GM18867 (cell line): ENCODE results near the gene ABLIM1.

ENCODE experiments used
- ATAC-seq: cut with Tn5 transposase; IDR thresholded peaks from one replicate; pipeline ENCODE4 v1.9.1; 2021; ENCODE audit warnings: mild to moderate bottlenecking, moderate library complexity; ENCODE audit not compliant: unreplicated experiment

ABLIM1 gene

DNA sequence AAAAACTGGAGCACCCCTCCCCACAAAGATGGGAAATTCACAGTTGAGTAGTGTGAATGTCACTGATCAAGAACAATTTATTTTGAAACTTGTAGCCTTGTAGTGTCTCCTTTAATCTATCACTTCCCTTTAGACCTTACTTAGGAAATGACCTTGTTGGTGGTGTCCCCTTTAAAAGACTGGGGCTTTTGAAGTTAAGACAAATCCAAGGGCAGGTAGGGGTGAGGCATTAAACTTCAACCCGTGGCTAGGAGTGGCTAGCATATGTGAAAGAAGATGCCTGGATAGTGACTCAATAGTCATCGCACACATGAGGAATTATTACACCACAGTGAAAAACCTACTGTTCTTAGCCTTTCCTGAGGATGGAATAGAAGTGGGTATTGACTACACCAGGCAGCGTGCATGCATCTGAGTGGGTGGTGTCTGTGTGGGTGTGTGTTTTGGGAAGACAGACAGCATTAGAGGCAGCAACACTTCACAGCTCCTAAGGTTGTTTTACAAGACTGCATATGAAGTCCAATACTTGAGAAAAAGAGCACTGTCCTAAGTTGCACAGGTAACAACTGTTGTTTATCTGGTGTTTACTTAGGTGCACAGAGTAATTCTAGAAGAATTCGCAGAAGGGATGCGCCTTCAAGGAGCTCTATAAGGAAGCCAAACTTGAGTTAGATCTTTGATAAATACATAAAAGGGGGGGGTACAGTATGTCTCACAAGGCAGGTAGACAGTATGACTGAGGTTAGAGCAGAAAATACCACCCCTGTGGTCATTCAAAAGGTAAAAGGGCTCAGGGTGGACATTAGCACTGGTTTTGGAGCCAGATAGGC lies 32.9 kb downstream of the ABLIM1 start:
- ATAC-seq: no peak

DNA sequence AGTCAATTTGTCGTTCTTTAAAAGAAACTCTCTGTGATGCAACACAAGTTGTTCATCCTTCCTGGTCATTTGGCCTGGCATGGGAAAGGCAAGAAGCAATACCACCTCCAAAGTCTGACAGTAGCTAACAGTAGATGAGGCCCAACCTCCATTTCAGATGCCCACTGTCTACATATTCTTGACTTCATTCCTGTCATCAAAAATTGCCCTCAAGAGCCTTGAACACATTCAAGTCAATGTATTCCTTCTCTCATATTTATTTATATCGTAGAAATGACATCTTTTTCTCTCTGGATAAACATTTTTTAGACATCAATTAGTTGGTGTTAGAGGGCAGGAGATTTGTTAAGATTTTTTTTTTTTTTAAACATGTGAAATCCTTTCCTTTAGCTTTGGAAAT lies 33.7 kb downstream of the ABLIM1 start:
- no peak for ATAC-seq

DNA sequence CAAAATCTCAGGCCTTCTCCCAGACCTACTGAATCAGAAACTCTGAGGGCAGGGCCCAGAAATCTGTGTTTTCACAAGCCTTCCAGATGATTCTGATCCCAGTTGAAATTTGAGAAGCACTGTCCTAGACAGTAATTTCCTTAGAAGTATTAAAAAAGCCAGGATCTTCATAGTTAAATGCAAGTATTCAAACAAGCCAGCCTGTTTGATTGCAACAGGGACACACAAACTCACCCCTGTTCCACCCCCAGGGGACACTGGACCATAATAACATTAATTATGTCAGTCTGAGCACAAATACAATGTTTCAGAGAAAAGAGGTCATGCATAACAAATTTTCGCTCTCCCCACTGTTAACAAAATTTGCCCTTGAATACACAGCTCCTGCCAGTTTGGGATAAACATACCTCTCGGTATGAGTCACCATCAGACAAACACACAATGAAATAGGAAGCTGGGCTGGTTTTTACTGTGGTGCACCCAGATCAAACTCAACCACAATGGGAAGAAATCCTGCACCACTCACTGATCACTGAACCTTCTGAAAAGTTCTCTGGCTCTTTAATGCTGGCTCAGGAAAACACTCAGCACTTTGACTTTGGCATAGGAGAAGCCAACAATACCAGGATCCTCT lies 34.3 kb downstream of the ABLIM1 start:
- ATAC-seq: no peak

DNA sequence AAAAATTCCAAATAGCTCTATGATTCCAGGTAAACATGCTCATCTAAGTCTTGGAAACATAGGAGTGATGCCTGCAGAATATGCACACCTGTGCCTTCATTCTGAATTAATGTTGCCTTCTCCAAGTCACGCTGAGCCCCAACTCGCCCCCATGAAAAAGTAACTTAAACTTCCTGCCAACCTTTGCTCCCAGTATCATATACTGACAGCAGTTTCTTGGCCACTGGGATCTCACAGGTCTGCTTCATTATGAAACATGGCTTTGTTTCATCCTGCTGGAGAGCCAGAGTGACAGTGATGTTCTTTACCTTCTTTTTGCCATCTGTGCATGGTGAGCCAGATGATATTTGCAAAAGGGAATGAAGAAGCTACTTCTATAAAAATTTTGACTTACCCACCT lies 34.9 kb downstream of the ABLIM1 start:
- ATAC-seq: no peak

- no peak for ATAC-seq
These were observed 39.4 kb downstream of the ABLIM1 start for GRCh38 chr10:114618722-114619121.

- ATAC-seq: no peak
These were observed 41.6 kb downstream of the ABLIM1 start for GRCh38 chr10:114616516-114616915.

GRCh38 chr10:114616103-114616502 lies 42.0 kb downstream of the ABLIM1 start:
- ATAC-seq: no peak

DNA sequence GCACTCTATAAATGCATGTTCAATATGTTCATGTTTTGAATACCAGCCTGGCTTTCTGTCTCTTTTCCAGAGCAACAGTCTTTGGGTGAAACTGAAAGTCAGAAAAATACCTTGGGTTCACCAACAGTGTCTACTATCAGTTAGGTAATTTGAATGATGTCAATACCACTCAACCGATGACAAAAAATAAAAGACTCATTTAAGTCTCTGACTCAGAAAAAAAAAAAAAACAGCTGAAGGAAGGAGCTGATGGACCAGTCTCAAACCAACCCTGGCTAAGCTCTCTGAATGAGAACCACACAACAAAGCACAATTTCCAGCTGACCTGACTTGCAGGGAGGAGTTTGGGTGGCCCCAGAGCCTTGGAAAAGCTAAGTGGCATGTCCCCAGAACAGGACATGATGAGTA lies 42.5 kb downstream of the ABLIM1 start:
- peak; percentile 97 for ATAC-seq

- no peak for ATAC-seq
These were observed 44.7 kb downstream of the ABLIM1 start for GRCh38 chr10:114613237-114613979.

DNA sequence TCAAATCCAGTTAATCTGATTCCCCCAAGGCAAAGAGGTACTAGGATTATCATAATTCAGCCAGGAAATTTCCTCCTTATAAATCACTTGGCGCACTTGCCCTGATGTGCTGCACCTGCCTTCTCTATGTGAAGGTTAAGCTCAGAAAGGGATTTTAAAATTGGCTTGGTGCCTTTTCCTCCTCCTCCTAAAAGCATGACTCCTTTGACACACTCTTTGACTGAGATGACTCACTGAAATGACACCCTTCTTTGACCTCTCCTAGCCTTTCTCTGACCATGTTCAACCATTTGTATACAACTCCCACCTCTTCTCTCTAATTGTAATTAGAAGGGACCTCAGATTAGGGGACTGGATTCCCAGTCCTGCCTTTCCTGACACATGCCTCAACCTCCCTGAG lies 46.5 kb downstream of the ABLIM1 start:
- ATAC-seq: no peak

DNA sequence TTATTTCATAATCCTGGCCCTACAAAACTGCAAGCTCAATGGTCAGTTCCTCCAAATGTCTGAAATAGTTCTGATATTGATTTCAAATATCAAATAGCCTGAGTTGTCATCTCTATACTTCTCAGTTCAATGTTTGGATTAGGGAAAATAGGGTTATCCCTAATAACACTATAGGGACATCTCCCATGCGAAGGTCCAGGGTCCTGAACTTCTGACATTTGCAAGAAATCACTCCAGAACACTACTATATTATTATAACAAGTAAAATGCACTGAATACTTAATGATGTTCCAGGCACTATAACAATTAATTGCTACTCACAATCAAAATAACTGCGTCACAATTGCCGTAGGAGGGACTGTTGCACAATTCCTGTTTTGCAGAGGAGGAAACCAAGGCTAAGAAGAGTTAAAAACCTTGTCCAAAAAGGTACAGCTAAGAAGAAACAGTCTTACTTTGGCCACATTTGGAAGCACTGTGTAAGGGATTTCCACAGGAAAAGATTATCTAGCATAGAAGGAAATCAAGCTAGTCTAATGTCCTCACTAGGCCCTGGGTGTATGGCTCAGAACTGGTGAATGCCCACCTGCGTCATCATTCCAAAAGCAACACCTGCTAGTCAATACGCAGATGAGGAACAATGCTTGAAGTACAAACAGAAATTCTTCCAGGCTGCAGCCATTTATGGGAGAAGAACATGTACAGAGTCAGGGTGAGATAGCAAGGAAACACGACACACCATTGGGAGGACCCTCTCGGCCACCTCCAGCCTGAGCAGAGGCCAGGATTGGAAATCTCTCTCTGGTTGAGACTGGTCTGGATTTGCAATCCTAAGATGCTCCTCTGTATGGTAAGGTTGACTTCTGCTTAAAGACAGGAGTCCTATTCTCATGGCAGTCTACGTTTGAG lies 48.3 kb downstream of the ABLIM1 start:
- no peak for ATAC-seq

GRCh38 chr10:114607358-114607998 lies 50.6 kb downstream of the ABLIM1 start:
- ATAC-seq: no peak

- ATAC-seq: no peak
These were observed 52.8 kb downstream of the ABLIM1 start for GRCh38 chr10:114605155-114605797.

- ATAC-seq: no peak
These were observed 53.5 kb downstream of the ABLIM1 start for GRCh38 chr10:114604357-114605130.

DNA sequence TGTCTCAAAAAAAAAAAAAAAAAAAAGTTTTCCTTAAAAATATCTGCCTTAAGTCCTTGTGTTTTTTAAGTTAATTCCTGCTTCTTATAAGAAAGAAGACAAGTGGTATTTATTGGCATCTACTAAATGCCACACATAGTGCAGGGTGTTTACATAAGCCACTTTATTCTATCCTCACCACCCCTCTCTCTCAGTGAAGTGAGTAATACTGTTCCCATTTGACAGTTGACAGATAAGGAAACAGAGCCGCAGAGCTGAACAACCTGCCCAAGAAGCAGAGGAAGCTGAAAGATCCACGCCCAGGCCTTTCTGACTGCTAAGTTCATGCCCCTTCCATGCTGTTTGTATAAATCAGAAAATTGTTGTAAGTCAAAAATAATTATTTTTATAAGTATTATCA lies 54.1 kb downstream of the ABLIM1 start:
- ATAC-seq: no peak

DNA sequence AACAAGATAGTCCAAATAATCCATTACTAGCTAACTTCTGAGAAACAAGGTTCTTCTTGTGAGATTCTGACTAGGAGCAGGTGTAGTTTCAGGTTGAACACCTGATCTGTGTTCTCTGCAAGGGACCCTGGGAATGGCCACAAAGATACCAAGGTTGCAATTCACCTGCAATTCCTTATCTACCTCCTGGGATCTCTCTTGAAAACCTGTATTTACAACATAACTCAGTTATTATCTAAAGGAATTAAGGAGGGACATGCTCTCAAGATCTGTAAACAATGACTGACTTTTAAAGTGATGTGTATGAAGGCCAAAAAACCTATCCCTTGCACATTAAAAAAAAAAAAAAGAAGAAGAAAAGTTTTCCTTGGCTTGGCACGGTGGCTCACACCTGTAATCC lies 54.8 kb downstream of the ABLIM1 start:
- ATAC-seq: no peak

- no peak for ATAC-seq
These were observed 58.0 kb downstream of the ABLIM1 start for GRCh38 chr10:114600057-114600456.

DNA sequence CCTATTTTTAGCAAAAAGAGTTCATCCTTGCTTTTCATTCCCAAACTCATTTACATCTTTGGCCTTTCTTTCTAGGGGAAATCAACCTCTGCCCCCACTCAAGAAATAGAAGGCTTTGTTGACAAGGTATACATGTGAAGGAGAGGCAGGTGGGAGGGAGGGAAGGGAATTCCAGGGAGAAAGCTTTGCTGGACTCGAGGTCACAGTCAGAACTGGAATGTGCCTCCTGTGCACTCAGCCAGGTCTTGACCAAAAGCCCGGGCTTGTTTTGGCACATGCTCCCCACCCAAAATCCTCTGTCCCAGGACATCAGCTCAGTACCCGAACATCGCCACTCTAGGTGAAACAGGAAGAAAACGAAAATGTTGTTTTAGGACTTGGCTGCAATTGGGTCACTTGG lies 61.3 kb downstream of the ABLIM1 start:
- no peak for ATAC-seq

DNA sequence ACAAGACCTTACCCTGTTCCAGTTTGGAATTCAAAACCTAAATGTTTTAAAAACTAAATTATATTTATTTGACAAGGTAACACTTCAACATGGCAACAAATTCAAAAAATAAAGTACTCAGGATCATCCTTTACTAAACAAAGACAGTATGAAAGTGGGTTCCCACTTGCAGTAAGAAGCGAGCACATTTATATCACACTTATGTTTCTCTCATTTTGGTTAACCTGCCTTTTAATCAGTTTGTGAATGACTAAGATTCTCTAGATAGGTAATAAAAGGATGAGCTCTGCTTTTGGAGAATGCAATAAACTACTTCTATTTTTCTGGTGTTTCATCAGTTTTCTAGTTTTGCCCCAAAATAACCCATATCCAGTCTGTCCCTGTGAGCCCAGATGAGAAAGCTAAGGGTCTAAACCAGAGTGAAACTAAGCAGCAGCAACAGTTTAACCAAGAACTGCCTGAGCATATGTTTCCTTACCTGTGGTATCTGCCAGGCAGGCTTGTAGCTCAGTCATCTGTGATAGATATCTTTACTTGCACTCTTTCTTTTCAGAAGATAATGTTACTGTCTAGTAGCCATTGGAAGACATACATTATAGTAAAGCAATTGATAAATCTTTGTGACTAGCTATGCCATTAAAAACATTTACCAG lies 64.1 kb downstream of the ABLIM1 start:
- no peak for ATAC-seq
